H1 (cell line): ENCODE results near the gene BCAR3. TPM values are rescaled to one million over a fixed set of nuclear protein-coding genes. Genes with fewer than 3 reads are reported as not detected.

Experiments
- CHD7 ChIP-seq: fragments of 300-600 bp; sonication (generic); IDR thresholded peaks from 2 replicates; pipeline ENCODE4 v1.7.1; 2012; ENCODE audit warnings: low read length, moderate library complexity, mild to moderate bottlenecking, inconsistent platforms; ENCODE audit not compliant: insufficient replicate concordance
- KDM1A ChIP-seq: fragments of 200-600, 300-600 bp; sonication (generic); IDR thresholded peaks from 2 replicates; pipeline ENCODE4 v1.7.1; 2016; ENCODE audit warnings: mild to moderate bottlenecking, low read length, borderline replicate concordance
- polyA plus RNA-seq, 7 experiments: library from polyadenylated mRNA; depleted of rRNA in 3 of 7; stranded (reverse) in 5 of 7; unstranded in 2 of 7; fragments of >200 nt in 5 of 7; fragments of 200-250 nt in 2 of 7; gene quantifications; 1 replicate in 5 of 7; 2 replicates in 1 of 7; 4 replicates in 1 of 7; pipeline versions ENCODE4 v1.2.1 to v1.2.3, GENCODE V29; 2011 to 2013; ENCODE audit warnings: missing spikeins in 2 of 7, mixed read lengths in 2 of 7
- total RNA-seq: library from RNA; stranded (reverse); fragmentation: NEBNext Ultra II Directional; extraction: Animal tissue kit (Norgen Biotek cat#: 25700); gene quantifications from 2 replicates; pipeline ENCODE4 v1.2.1, GENCODE V29; 2021

Gene BCAR3
- total and polyA plus RNA-seq, 2 of the 8 experiments (the other 6 are each of a cell fraction or from before 2014, with no cell fraction given): 5.6 to 9.2 TPM

- TF ChIP-seq CHD7: no peak
- no peak for TF ChIP-seq KDM1A
Observed at GRCh38 chr1:93672069-93672468, 9.6 kb downstream of the BCAR3 start (continued).
